GM12878 (cell line): ENCODE data around the gene NEK7. TPM values are rescaled to one million over a fixed set of nuclear protein-coding genes. Genes with fewer than 3 reads are reported as not detected.

Experiments used
- BACH1 ChIP-seq: fragments of 450-650 bp; IDR thresholded peaks from 2 replicates; pipeline ENCODE4 v1.6.1; 2017; ENCODE audit warnings: mild to moderate bottlenecking, borderline replicate concordance
- CBX5 ChIP-seq: sonication (generic); IDR thresholded peaks from 2 replicates; pipeline ENCODE4 v1.6.1; 2016; ENCODE audit warnings: low read depth, moderate library complexity, mild to moderate bottlenecking, inconsistent platforms
- CREM ChIP-seq: IDR thresholded peaks from 2 replicates; pipeline ENCODE4 v1.6.1; 2014; ENCODE audit warnings: antibody characterized with exemption, low read depth
- DPF2 ChIP-seq: fragments of 450-650 bp; IDR thresholded peaks from 2 replicates; pipeline ENCODE4 v1.6.1; 2017; ENCODE audit warnings: mild to moderate bottlenecking
- FOXK2 ChIP-seq: fragments of 450-650 bp; IDR thresholded peaks from 2 replicates; pipeline ENCODE4 v1.6.1; 2017; ENCODE audit warnings: mild to moderate bottlenecking, moderate library complexity
- IRF4 ChIP-seq: IDR thresholded peaks from 2 replicates; pipeline ENCODE4 v1.6.1; 2011; ENCODE audit warnings: low read depth, low read length
- KLF5 ChIP-seq: fragments of 450-650 bp; IDR thresholded peaks from 2 replicates; pipeline ENCODE4 v1.6.1; 2014; ENCODE audit warnings: mild to moderate bottlenecking; ENCODE audit not compliant: partially characterized antibody
- MEF2A ChIP-seq: IDR thresholded peaks from 2 replicates; pipeline ENCODE4 v1.6.1; 2011; ENCODE audit warnings: low read depth, mild to moderate bottlenecking, low read length, moderate library complexity; ENCODE audit not compliant: insufficient read depth
- NFYB ChIP-seq: IDR thresholded peaks from 2 replicates; pipeline ENCODE4 v1.6.1; 2011; ENCODE audit warnings: low read depth, mild to moderate bottlenecking, low read length, improper control_type of control experiment, moderate library complexity; ENCODE audit not compliant: insufficient read depth
- PML ChIP-seq: IDR thresholded peaks from 2 replicates; pipeline ENCODE4 v1.6.1; 2012; ENCODE audit warnings: low read length, inconsistent platforms
- RUNX3 ChIP-seq: IDR thresholded peaks from 2 replicates; pipeline ENCODE4 v1.6.1; 2012; ENCODE audit warnings: low read length, inconsistent platforms
- SIX5 ChIP-seq: IDR thresholded peaks from 2 replicates; pipeline ENCODE4 v1.6.1; 2011; ENCODE audit warnings: mild to moderate bottlenecking, low read depth, low read length, moderate library complexity; ENCODE audit not compliant: severe bottlenecking
- polyA plus RNA-seq, 11 experiments: library from polyadenylated mRNA; depleted of rRNA in 4 of 11; unstranded in 6 of 11; stranded (reverse) in 5 of 11; fragments of >200 nt; fragmentation: Nextera tagmentation in 4 of 11; fragmentation: Illumina TruSeq in 1 of 11; extraction: Ambion mirVana in 4 of 11; extraction: Trizol in 1 of 11; gene quantifications; 1 replicate in 1 of 11; 2 replicates in 10 of 11; pipeline versions ENCODE4 v1.2.1 to v1.2.3, GENCODE V29; 2011 to 2016; ENCODE audit warnings: inconsistent platforms in 2 of 11, missing spikeins in 2 of 11, low read depth in 1 of 11
- total RNA-seq, 4 experiments: library from RNA; depleted of rRNA in 3 of 4; stranded (reverse); fragments of >200 nt in 3 of 4; fragmentation: Illumina TruSeq in 1 of 4; extraction: Trizol in 1 of 4; gene quantifications; 2 replicates each; pipeline versions ENCODE4 v1.2.1 to v1.2.3, GENCODE V29; 2013 to 2021
- TF ChIP-seq, protein P1 (sequence below): fragments of 450-650 bp; IDR thresholded peaks from 2 replicates; pipeline ENCODE4 v1.6.1; 2017; ENCODE audit warnings: mild to moderate bottlenecking, moderate library complexity
- TF ChIP-seq, protein P2 (sequence below), 3 experiments: IDR thresholded peaks in 2 of 3; conservative IDR thresholded peaks in 1 of 3; 2 replicates each; pipeline ENCODE4 v1.5.1; 2011; ENCODE audit warnings: low read depth in 3 of 3, low read length in 3 of 3, mild to moderate bottlenecking in 3 of 3, control low read depth in 2 of 3, moderate library complexity in 2 of 3, inconsistent platforms in 1 of 3, mixed read lengths in 1 of 3; ENCODE audit not compliant: control insufficient read depth in 2 of 3, insufficient read depth in 1 of 3; ENCODE audit errors: extremely low read depth in 1 of 3
- TF ChIP-seq, protein P3 (sequence below): IDR thresholded peaks from 2 replicates; pipeline ENCODE4 v1.6.1; 2012; ENCODE audit warnings: improper control_type of control experiment, low read depth, low read length; ENCODE audit not compliant: insufficient replicate concordance
- TF ChIP-seq, protein P4 (sequence below): fragments of 450-650 bp; conservative IDR thresholded peaks from 2 replicates; pipeline ENCODE4 v1.6.1; 2017; ENCODE audit warnings: mild to moderate bottlenecking, moderate library complexity

NEK7 gene
- total and polyA plus RNA-seq, 10 of the 15 experiments (the other 5 are each of a cell fraction or from before 2014, with no cell fraction given) = 9.4 to 77.7 (median 24.0) TPM

DNA sequence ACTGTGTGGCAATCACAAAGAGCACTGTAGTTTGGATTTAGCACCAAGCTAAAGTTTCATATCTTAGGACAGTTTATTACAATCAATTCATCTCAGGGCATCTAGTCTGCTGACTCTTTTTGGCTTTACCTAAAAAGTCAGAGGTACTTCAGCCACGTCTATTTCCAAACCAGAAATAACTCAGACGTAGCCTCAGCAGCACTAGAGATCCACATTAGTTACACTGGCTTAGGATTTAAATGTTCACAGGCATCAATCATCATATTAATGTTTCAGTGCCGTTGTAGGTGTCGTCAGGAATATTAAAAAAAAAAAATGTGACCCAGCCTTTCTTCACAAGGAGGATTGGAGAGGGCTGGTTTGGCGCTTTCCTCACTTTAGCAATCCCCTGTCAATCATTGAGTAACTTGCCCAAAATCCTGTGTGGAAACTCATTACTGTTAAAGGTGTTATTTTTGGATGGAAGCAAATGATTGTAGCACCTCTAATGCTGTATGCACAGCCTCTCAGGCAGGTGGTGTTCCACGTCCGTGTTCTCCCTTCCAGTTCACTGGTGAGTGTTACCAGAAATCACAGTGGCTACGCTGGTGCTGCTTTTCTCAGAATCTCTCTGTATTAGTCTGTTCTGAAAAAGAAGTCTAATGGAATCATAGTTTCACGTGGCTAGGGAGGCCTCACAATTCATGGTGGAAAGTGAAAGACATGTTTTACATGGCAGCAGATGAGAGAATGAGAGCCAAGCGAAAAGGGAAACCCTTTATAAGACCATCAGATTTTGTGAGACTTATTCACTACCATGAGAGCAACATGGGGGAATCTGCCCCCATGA is 45.4 kb downstream of the NEK7 start (continued):
- TF ChIP-seq, protein P1, sequence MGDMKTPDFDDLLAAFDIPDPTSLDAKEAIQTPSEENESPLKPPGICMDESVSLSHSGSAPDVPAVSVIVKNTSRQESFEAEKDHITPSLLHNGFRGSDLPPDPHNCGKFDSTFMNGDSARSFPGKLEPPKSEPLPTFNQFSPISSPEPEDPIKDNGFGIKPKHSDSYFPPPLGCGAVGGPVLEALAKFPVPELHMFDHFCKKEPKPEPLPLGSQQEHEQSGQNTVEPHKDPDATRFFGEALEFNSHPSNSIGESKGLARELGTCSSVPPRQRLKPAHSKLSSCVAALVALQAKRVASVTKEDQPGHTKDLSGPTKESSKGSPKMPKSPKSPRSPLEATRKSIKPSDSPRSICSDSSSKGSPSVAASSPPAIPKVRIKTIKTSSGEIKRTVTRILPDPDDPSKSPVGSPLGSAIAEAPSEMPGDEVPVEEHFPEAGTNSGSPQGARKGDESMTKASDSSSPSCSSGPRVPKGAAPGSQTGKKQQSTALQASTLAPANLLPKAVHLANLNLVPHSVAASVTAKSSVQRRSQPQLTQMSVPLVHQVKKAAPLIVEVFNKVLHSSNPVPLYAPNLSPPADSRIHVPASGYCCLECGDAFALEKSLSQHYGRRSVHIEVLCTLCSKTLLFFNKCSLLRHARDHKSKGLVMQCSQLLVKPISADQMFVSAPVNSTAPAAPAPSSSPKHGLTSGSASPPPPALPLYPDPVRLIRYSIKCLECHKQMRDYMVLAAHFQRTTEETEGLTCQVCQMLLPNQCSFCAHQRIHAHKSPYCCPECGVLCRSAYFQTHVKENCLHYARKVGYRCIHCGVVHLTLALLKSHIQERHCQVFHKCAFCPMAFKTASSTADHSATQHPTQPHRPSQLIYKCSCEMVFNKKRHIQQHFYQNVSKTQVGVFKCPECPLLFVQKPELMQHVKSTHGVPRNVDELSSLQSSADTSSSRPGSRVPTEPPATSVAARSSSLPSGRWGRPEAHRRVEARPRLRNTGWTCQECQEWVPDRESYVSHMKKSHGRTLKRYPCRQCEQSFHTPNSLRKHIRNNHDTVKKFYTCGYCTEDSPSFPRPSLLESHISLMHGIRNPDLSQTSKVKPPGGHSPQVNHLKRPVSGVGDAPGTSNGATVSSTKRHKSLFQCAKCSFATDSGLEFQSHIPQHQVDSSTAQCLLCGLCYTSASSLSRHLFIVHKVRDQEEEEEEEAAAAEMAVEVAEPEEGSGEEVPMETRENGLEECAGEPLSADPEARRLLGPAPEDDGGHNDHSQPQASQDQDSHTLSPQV = no peak
- TF ChIP-seq, protein P2, sequence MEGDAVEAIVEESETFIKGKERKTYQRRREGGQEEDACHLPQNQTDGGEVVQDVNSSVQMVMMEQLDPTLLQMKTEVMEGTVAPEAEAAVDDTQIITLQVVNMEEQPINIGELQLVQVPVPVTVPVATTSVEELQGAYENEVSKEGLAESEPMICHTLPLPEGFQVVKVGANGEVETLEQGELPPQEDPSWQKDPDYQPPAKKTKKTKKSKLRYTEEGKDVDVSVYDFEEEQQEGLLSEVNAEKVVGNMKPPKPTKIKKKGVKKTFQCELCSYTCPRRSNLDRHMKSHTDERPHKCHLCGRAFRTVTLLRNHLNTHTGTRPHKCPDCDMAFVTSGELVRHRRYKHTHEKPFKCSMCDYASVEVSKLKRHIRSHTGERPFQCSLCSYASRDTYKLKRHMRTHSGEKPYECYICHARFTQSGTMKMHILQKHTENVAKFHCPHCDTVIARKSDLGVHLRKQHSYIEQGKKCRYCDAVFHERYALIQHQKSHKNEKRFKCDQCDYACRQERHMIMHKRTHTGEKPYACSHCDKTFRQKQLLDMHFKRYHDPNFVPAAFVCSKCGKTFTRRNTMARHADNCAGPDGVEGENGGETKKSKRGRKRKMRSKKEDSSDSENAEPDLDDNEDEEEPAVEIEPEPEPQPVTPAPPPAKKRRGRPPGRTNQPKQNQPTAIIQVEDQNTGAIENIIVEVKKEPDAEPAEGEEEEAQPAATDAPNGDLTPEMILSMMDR (IDR thresholded peaks at IDR 0.05 in 2 of 3, conservative IDR thresholded peaks at IDR 0.05 in 1 of 3; ENCODE audit: control insufficient read depth in 2 of 3, extremely low read depth in 1 of 3, insufficient read depth in 1 of 3, low read depth in 3 of 3, low read length in 3 of 3) = no peak
- TF ChIP-seq MEF2A = 0 out of 2 replicates have a peak, but pooled peaks have one; percentile 2
- TF ChIP-seq, protein P3, sequence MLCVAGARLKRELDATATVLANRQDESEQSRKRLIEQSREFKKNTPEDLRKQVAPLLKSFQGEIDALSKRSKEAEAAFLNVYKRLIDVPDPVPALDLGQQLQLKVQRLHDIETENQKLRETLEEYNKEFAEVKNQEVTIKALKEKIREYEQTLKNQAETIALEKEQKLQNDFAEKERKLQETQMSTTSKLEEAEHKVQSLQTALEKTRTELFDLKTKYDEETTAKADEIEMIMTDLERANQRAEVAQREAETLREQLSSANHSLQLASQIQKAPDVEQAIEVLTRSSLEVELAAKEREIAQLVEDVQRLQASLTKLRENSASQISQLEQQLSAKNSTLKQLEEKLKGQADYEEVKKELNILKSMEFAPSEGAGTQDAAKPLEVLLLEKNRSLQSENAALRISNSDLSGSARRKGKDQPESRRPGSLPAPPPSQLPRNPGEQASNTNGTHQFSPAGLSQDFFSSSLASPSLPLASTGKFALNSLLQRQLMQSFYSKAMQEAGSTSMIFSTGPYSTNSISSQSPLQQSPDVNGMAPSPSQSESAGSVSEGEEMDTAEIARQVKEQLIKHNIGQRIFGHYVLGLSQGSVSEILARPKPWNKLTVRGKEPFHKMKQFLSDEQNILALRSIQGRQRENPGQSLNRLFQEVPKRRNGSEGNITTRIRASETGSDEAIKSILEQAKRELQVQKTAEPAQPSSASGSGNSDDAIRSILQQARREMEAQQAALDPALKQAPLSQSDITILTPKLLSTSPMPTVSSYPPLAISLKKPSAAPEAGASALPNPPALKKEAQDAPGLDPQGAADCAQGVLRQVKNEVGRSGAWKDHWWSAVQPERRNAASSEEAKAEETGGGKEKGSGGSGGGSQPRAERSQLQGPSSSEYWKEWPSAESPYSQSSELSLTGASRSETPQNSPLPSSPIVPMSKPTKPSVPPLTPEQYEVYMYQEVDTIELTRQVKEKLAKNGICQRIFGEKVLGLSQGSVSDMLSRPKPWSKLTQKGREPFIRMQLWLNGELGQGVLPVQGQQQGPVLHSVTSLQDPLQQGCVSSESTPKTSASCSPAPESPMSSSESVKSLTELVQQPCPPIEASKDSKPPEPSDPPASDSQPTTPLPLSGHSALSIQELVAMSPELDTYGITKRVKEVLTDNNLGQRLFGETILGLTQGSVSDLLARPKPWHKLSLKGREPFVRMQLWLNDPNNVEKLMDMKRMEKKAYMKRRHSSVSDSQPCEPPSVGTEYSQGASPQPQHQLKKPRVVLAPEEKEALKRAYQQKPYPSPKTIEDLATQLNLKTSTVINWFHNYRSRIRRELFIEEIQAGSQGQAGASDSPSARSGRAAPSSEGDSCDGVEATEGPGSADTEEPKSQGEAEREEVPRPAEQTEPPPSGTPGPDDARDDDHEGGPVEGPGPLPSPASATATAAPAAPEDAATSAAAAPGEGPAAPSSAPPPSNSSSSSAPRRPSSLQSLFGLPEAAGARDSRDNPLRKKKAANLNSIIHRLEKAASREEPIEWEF = no peak
- TF ChIP-seq NFYB = no peak
- TF ChIP-seq KLF5 = no peak
- no peak for TF ChIP-seq SIX5
- TF ChIP-seq CBX5 = peak; percentile 50; the same call in 1 of the 2 replicates
- TF ChIP-seq DPF2 = no peak
- TF ChIP-seq BACH1 = no peak
- no peak for TF ChIP-seq IRF4
- TF ChIP-seq CREM = peak; percentile 39; the same call in 1 of the 2 replicates
- peak; percentile 69 for TF ChIP-seq RUNX3
- TF ChIP-seq PML = 0 out of 2 replicates have a peak, but pooled peaks have one; percentile 42
- no peak for TF ChIP-seq FOXK2
- TF ChIP-seq, protein P4, sequence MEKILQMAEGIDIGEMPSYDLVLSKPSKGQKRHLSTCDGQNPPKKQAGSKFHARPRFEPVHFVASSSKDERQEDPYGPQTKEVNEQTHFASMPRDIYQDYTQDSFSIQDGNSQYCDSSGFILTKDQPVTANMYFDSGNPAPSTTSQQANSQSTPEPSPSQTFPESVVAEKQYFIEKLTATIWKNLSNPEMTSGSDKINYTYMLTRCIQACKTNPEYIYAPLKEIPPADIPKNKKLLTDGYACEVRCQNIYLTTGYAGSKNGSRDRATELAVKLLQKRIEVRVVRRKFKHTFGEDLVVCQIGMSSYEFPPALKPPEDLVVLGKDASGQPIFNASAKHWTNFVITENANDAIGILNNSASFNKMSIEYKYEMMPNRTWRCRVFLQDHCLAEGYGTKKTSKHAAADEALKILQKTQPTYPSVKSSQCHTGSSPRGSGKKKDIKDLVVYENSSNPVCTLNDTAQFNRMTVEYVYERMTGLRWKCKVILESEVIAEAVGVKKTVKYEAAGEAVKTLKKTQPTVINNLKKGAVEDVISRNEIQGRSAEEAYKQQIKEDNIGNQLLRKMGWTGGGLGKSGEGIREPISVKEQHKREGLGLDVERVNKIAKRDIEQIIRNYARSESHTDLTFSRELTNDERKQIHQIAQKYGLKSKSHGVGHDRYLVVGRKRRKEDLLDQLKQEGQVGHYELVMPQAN = no peak
